HEK293 (cell line): Measurements from ENCODE around the gene AKAP8L.

ENCODE experiments used
- ZSCAN18 ChIP-seq: fragments of 450-650 bp; formaldehyde crosslinking; IDR thresholded peaks from 2 replicates; pipeline ENCODE4 v1.5.1; 2016; ENCODE audit warnings: missing biosample characterization, missing genetic modification characterization
- TF ChIP-seq, protein P1 (sequence below): fragments of 450-650 bp; formaldehyde crosslinking; IDR thresholded peaks from 2 replicates; pipeline ENCODE4 v1.5.1; 2016; ENCODE audit warnings: missing biosample characterization, missing genetic modification characterization

GRCh38 chr19:15443838-15444237 lies 25.1 kb upstream of the AKAP8L start:
- TF ChIP-seq ZSCAN18: no peak
- TF ChIP-seq, protein P1, sequence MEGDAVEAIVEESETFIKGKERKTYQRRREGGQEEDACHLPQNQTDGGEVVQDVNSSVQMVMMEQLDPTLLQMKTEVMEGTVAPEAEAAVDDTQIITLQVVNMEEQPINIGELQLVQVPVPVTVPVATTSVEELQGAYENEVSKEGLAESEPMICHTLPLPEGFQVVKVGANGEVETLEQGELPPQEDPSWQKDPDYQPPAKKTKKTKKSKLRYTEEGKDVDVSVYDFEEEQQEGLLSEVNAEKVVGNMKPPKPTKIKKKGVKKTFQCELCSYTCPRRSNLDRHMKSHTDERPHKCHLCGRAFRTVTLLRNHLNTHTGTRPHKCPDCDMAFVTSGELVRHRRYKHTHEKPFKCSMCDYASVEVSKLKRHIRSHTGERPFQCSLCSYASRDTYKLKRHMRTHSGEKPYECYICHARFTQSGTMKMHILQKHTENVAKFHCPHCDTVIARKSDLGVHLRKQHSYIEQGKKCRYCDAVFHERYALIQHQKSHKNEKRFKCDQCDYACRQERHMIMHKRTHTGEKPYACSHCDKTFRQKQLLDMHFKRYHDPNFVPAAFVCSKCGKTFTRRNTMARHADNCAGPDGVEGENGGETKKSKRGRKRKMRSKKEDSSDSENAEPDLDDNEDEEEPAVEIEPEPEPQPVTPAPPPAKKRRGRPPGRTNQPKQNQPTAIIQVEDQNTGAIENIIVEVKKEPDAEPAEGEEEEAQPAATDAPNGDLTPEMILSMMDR (tag by site-specific recombination): no peak
